SK-N-MC (cell line): Measurements from ENCODE around the gene KCNQ1.

ENCODE experiments used
- EZH2 ChIP-seq: fragments of 200-600 bp; sonication (generic); IDR thresholded peaks from one replicate; pipeline ENCODE4 v1.6.1; 2017; ENCODE audit warnings: antibody characterized with exemption
- POLR2AphosphoS5 ChIP-seq: IDR thresholded peaks from 2 replicates; pipeline ENCODE4 v1.6.1; 2012; ENCODE audit warnings: mild to moderate bottlenecking, low read depth, low read length, borderline replicate concordance

GRCh38 chr11:2702771-2703362 lies 258.1 kb downstream of the KCNQ1 start:
- TF ChIP-seq EZH2 (no peak), POLR2AphosphoS5 (no peak)
